PC-9 (cell line): ENCODE data around the gene BPIFB2.

Experiments
- CTCF ChIP-seq: fragments of 200-600 bp; sonication (generic); conservative IDR thresholded peaks from 2 replicates; pipeline ENCODE4 v1.6.1; 2017; ENCODE audit warnings: mixed run types, antibody characterized with exemption, mild to moderate bottlenecking, moderate library complexity
- EZH2 ChIP-seq: fragments of 200-600 bp; sonication (generic); IDR thresholded peaks from 2 replicates; pipeline ENCODE4 v1.8.0; 2017; ENCODE audit warnings: antibody characterized with exemption, low read depth

GRCh38 chr20:32995802-32996201 is 11.7 kb upstream of the BPIFB2 start:
- TF ChIP-seq CTCF = no peak
- TF ChIP-seq EZH2 = no peak
